Activated CD4-positive, alpha-beta T cell treated with anti-CD3 and anti-CD28 coated beads, Interleukin-10, Interleukin-2, amounts not matched to agents 100 ng/mL and 50 ng/mL, durations not matched to agents 16 hours and 8 hours (primary cell): Measurements from ENCODE around the gene USP24.
"Not testable (repeated sequence)": the region's sequence is repeated elsewhere in the genome, so short reads cannot be mapped to it uniquely, and the experiment has no call there.

Experiments
- DNase-seq: peaks from one replicate; pipeline ENCODE4 v3.0.0-alpha.2; 2020

USP24 gene

GRCh38 chr1:55031098-55031497 is 184.1 kb downstream of the USP24 start:
- not testable (repeated sequence) for DNase-seq

DNA sequence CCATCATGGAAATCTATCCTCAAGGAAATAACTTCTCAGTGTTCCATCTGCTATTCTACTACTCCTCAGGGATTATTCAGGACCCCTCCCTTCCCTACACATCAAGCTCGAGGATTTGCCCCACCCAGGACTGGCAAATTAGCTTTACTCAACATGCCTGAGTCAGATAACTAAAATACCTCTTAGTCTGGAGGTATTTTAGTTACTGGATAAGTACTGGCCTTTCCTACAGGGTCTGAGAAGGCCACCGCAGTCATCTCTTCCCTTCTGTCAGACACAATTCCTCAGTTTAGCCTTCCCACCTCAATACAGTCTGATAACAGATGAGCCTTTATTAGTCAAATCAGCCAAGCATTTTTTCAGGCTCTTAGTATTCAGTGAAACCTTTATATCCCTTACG is 188.5 kb downstream of the USP24 start:
- not testable (repeated sequence) for DNase-seq

DNA sequence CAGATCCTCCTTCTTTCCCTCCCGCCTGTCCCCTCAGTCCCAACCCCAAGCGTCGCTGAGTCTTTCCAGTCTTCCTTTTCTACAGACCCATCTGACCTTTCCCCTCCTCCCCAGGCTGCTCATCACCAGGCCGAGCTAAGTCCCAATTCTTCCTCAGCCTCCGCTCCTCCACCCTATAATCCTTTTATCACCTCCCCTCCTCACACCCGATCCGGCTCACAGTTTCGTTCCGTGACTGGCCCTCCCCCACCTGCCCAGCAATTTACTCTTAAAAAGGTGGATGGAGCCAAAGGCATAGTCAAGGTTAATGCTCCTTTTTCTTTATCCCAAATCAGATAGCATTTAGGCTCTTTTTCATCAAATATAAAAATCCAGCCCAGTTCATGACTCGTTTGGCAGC is 191.0 kb downstream of the USP24 start:
- DNase-seq: not testable (repeated sequence)

DNA sequence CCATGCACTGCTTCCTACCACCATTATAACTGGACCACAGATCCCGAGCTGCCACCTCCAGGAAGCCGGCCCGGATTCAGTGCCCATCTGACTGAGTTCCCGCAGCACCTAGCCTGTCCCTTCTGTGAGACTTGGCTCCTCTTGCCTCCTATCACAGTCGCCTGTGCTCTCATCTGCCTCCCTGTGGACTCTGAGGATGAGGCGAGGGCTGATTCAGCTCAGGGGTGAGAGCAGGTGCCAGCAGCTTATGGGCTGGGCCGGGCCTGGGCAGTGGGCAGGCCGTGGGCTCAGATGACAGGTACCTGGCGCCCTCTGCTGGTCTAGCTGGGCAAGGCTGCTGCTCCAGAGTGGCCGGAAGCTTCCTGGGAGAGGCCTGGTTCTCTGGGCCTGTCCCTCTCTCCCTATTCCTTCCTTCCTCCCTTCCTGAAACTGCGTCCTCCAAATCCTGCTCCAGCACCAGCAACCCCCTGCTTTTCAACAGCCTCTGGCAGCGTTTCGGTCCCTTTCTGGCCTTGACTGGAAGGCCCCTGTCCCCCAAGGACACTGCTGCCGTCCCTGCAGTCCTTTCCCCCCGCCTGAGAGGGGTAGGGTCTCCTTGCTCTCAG is 193.1 kb downstream of the USP24 start:
- peak; percentile 73 for DNase-seq

GRCh38 chr1:55018395-55018794 is 196.8 kb downstream of the USP24 start:
- DNase-seq: no peak
